Heart left ventricle (tissue), 13 donors: Measurements from ENCODE around the gene FBXL4.
A peak's percentile ranks its signal among the peaks of the same experiment; 100 is the strongest.

ENCODE experiments used
- POLR2A ChIP-seq, 2 donors: fragments of 450-650 bp; IDR thresholded peaks; one replicate each; pipeline ENCODE4 v1.6.1; 2017; ENCODE audit warnings: antibody characterized with exemption in 2 of 2, mild to moderate bottlenecking in 2 of 2, moderate library complexity in 2 of 2
- TF ChIP-seq, protein P1 (sequence below), 12 donors: fragments of 200-600 bp; sonication (generic) in 4 of 12; IDR thresholded peaks; one replicate each; pipeline versions ENCODE4 v1.5.0 to v1.8.0; 2018 to 2022; ENCODE audit warnings: antibody characterized with exemption in 12 of 12, mild to moderate bottlenecking in 5 of 12
- donor health status: ischemic (EF 13 %, LVEDD 7.1; RV severe dilation, severe dysfunction).
- donor health status: DM: no; HTN: yes; CAD: no.
- donor health status: DM: no; HTN: no; CAD: no.
- donor health status: ischemic (EF 25% LVEDD 6.9; RV normal size, moderate dysfunction).
- donor health status: ischemic (EF 25% LVEDD 5.7; RV mildly dilated, moderate dysfunction).
- donor health status: ischemic (EF 35%, LVEDD 5.7; RV mildly dilated, moderate dysfunction).
- donor health status: nonischemic (EF 11% LVEDD 7.7; RV severe dilation, severe dysfunction).
- donor health status: DM: yes; HTN: yes; CAD: no.
- donor health status: PGD.
- donor health status: ischemic (EF 29% LVEDD 5.4; RV normal size, mild dysfunction).
- donor health status: nonischemic (EF 23%, LVEDD 6.1; RV moderate dilation, normal function).

DNA sequence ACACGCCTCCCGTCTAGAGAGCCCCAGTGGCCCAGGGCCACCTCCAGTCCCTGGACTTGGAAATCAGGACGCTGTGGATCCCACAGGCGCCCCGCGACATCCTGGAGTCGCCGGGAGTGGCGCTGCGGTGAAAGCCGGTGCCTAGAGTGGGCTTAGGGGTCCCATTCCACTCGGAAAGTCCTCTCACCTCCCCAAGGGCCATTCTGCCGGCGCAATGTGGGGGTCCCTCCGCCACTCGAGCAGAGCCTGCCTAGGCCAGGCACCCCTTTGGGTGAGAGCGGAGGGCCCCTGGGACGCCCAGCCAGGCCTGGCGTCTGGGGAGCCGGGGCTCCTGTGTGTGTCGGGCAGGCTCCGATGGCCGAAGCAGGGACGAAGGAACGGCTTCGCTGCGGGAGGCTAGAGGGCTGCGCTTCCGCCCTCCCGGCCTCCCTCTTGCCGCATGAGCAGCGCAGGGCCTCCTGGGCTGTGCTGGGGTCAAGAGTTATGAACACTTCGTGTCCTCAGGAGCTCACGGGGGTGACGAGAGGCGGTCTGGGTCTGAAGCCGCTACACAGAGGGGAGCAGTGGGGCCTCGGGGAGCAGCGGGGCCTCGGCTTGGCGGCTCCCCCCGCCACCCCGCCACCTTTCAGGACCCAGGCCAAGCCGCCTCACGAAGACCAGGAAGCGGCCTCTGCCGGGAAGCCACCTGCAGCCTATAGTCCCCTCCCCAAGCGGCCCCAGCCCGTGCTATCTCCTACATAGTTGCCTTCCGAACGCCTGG is 99.8 kb downstream of the FBXL4 start:
- no peak for TF ChIP-seq POLR2A (IDR thresholded peaks at IDR 0.05)
- TF ChIP-seq, protein P1, sequence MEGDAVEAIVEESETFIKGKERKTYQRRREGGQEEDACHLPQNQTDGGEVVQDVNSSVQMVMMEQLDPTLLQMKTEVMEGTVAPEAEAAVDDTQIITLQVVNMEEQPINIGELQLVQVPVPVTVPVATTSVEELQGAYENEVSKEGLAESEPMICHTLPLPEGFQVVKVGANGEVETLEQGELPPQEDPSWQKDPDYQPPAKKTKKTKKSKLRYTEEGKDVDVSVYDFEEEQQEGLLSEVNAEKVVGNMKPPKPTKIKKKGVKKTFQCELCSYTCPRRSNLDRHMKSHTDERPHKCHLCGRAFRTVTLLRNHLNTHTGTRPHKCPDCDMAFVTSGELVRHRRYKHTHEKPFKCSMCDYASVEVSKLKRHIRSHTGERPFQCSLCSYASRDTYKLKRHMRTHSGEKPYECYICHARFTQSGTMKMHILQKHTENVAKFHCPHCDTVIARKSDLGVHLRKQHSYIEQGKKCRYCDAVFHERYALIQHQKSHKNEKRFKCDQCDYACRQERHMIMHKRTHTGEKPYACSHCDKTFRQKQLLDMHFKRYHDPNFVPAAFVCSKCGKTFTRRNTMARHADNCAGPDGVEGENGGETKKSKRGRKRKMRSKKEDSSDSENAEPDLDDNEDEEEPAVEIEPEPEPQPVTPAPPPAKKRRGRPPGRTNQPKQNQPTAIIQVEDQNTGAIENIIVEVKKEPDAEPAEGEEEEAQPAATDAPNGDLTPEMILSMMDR (IDR thresholded peaks at IDR 0.05): peak in 1 of 12 donors; percentile 15
